ENCODE results near the gene PGAP3.

Gene PGAP3

DNA sequence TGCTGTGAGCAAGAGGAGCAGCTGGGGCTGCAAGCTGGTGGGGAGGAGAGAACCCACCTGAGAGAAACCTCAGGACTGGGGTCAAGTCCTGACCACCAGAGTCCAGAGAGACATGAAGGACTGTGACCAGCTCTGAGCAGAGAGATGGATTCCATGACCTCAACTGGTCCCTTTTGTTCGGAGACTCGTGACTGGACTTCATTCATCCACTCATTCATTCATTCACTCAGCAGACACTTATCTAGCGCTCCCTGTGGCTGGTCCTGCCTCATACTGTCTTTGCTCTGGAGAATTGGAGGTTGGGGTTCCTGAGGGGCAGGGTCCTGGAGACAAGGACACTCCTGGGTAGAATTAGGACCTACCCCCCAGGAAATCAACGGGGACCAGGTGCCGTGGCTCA lies 16.1 kb upstream of the PGAP3 start:
- ChIA-PET CTCF (interaction anchor here (1.0 to 7.9 kb wide), 5 partner anchors 13 to 83 kb away, joined by 3 to 48 read pairs (median 4); partner anchors contain the start of genes MIEN1 and PGAP3), POLR2A (no interaction called here)
- H3K4me3 ChIP-seq (ENCODE audit: low read depth, low read length): no peak overlapping the region
- TF ChIP-seq, protein P1, sequence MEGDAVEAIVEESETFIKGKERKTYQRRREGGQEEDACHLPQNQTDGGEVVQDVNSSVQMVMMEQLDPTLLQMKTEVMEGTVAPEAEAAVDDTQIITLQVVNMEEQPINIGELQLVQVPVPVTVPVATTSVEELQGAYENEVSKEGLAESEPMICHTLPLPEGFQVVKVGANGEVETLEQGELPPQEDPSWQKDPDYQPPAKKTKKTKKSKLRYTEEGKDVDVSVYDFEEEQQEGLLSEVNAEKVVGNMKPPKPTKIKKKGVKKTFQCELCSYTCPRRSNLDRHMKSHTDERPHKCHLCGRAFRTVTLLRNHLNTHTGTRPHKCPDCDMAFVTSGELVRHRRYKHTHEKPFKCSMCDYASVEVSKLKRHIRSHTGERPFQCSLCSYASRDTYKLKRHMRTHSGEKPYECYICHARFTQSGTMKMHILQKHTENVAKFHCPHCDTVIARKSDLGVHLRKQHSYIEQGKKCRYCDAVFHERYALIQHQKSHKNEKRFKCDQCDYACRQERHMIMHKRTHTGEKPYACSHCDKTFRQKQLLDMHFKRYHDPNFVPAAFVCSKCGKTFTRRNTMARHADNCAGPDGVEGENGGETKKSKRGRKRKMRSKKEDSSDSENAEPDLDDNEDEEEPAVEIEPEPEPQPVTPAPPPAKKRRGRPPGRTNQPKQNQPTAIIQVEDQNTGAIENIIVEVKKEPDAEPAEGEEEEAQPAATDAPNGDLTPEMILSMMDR (IDR thresholded peaks at IDR 0.05; ENCODE audit: insufficient read depth, low read length, missing control alignments): no peak
- no peak for DNase-seq (ENCODE audit: low read depth, low spot score)

DNA sequence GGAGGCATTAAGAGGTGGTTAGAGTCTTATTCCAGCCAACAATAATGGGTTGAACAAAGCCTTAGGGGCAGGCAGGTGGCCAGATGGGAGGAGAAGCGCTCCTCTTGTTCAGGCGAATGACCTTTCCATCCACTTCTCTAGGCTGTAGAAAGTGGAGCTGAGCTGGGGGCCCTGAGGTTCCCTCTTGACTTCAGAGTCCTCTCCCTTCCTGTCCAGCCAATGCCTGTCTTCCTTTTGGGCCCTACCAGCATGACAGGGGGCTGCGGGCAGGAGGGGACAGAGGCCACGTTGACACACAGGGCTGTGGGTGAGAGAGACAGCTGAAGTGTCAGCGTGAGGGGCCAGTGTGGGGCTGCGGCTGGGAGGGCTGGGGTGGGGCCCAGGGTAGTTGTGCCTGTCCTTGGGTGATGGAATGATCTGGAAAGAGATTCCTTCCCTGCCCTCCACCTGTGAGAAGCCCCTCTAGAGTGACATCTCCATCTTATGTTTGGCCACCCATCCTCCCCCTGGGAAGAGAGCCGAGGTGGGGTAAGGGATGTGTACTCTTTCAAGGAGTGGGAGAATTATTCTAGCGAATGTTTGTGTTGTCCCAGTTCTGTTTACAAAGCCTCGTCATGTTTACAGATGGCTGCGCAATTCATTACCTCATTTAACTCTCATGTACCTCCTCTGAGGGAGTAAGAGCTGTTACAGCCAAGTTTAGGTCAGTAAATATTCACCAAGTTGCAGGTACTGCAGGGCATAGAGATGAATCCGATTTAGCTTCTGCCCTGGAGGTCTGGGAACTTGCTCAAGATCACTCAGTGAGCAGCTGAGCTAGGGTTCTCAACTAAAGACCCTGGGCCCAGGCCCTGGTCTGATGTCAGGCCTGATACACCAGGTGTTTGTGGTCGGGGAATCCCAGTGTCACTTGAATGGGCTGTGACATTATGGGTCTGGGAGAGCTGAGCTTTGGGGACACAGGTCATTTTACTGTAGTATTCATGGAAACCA lies 15.3 kb upstream of the PGAP3 start:
- DNase-seq (ENCODE audit: low read depth, low spot score): no peak
- ChIA-PET CTCF (interaction anchor here (0.6 to 7.9 kb wide), 8 partner anchors 14 to 275 kb away, joined by 3 to 48 read pairs (median 4); partner anchors contain the start of genes MIEN1 and PGAP3), POLR2A (interaction anchor here (0.6 kb wide), 1 partner anchor 8 kb away, joined by 3 read pairs; no protein-coding TSS in a partner anchor)
- H3K4me3 ChIP-seq (ENCODE audit: low read depth, low read length): no peak overlapping the region
- TF ChIP-seq, protein P1 (IDR thresholded peaks at IDR 0.05; ENCODE audit: insufficient read depth, low read length, missing control alignments): no peak

DNA sequence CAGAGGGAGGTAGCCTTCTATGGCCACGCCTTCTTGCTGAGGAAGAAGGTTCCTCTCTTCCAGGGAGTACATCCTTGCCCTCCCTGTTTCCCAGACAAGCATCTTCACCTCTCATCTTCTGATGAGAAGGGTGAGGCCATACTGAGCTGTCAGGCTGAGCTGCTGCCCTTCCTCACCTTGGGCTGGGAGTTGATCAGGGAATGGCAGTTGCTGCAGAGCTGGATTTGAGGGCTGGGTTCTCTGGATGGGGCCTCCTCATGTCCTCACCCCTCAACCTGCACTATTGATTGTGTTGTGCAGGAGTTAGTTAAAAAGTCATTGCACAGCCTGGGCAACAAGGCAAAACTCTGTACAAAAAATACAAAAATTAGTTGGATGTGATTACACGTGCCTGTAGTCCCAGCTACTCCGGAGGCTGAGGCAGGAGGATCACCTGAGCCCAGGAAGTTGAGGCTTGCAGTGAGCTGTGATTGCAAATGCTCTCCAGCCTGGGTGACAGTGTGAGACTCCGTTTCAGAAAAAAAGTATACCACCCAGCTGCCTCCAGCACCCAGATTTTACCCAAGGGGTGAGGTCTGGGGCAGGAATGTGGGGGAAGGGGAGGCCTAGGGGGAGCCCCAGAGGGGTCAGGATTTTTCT lies 14.0 kb upstream of the PGAP3 start:
- no peak for DNase-seq (ENCODE audit: low read depth, low spot score)
- POLR2A ChIA-PET: interaction anchor here (0.6 kb wide), 2 partner anchors 9 to 14 kb away, joined by 3 read pairs; partner anchors contain the start of gene PGAP3
- CTCF ChIA-PET: interaction anchor here (0.6 to 7.9 kb wide), 5 partner anchors 24 to 276 kb away, joined by 3 to 48 read pairs (median 9); partner anchors contain the start of gene MIEN1
- TF ChIP-seq, protein P1 (IDR thresholded peaks at IDR 0.05; ENCODE audit: insufficient read depth, low read length, missing control alignments): no peak
- peak overlapping the region; percentile 78 for H3K4me3 ChIP-seq (ENCODE audit: low read depth, low read length)

DNA sequence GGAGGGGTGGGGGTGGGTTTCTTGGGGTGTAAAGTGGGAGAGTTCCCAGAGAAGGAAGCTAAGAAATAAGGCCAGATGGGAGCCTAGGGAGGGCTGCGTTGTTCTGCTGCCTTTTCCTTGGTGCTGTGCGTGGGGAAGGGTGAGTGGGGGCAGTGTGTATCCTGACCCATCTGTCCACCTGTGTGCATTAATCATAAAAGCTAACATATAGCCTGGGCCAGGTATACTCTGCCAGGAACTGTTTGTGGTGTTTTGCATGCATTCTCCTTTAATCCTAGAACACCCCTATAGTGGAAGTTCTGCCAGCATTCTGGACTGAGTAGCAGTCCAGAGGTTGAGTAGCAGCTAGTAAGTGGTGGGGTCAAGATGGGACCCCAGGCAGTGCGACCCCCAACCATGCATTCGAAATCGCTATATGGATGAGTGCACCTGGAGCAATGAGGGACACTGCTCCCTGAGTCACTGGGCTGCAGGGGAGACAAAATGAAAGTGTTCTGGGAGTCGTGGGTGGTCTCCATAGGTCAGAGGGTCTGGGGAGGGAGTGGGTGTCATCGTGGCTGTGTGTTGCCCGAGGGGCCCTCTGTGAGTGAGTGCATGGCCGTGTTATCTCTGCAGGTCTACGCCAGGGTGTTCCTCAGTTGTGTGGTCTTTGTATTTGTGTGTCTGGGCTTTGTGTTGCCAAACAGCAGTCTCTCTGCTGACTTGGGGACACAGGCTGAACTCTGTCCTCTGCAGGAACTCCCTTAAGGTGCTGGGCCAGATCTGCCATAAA lies 13.3 kb upstream of the PGAP3 start:
- POLR2A ChIA-PET: interaction anchor here (1.9 to 2.0 kb wide), 2 partner anchors 12 to 29 kb away, joined by 13 to 27 read pairs; partner anchors contain the start of genes MIEN1 and PGAP3
- peak overlapping the region; percentile 78 for H3K4me3 ChIP-seq (ENCODE audit: low read depth, low read length)
- CTCF ChIA-PET: interaction anchor here (1.0 to 7.9 kb wide), 12 partner anchors 10 to 82 kb away, joined by 3 to 48 read pairs (median 6); partner anchors contain the start of genes MIEN1 and PGAP3
- DNase-seq (ENCODE audit: low read depth, low spot score): no peak
- TF ChIP-seq, protein P1 (IDR thresholded peaks at IDR 0.05; ENCODE audit: insufficient read depth, low read length, missing control alignments): no peak

DNA sequence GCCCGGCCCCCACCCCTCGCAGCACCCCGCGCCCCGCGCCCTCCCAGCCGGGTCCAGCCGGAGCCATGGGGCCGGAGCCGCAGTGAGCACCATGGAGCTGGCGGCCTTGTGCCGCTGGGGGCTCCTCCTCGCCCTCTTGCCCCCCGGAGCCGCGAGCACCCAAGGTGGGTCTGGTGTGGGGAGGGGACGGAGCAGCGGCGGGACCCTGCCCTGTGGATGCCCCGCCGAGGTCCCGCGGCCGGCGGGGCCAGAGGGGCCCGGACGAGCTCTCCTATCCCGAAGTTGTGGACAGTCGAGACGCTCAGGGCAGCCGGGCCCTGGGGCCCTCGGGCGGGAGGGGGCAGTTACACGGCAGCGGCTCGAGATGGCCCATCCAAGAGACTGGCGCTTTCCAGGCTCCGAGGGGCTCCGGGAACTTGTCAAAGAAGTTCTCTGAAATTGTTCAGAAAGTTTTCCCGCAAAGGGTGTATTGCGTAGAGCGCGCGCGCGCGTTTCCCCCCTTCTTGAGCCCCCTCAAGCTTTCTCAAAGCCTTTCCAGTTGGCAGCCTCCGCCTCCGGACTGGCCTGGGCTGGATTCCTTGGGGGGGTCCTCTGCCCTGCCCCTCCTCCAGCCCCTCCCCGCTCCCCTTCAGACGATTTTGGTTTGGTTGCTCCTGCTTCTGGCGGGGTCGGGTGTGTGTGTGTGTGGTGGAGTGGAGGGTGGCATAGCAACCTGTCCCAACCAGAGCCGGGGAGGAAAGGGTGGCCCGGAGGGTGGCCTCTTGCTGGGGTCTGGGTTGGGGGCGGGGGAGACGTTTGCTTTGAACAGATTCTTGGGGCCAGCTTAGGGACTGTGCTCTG lies 12.5 kb upstream of the PGAP3 start:
- POLR2A ChIA-PET: interaction anchor here (0.7 to 2.0 kb wide), 10 partner anchors 9 to 63 kb away, joined by 3 to 27 read pairs (median 4); partner anchors contain the start of genes MIEN1, PGAP3 and TCAP
- peak overlapping the region; percentile 78 for H3K4me3 ChIP-seq (ENCODE audit: low read depth, low read length)
- CTCF ChIA-PET: interaction anchor here (0.7 to 7.9 kb wide), 18 partner anchors 9 to 152 kb away, joined by 3 to 48 read pairs (median 4); partner anchors contain the start of genes MIEN1, PGAP3 and PNMT
- TF ChIP-seq, protein P1 (IDR thresholded peaks at IDR 0.05; ENCODE audit: insufficient read depth, low read length, missing control alignments): no peak
- no peak for DNase-seq (ENCODE audit: low read depth, low spot score)
